H9 (cell line): ENCODE measurements around the gene MYCN. TPM values are rescaled to one million over a fixed set of nuclear protein-coding genes. Genes with fewer than 3 reads are reported as not detected.

Experiments
- DNase-seq: peaks from one replicate; pipeline ENCODE4 v3.0.0-alpha.2; 2017
- H2AFZ ChIP-seq: one replicate; pipeline ENCODE4 v1.6.1; 2013; ENCODE audit warnings: mild to moderate bottlenecking, low read length, control low read depth, moderate library complexity
- H2AK5ac ChIP-seq: 2 replicates; pipeline ENCODE4 v1.6.1; 2013; ENCODE audit warnings: low read length, control low read depth, mixed read lengths; ENCODE audit not compliant: insufficient read length
- H2BK120ac ChIP-seq: one replicate; pipeline ENCODE4 v1.6.1; 2013; ENCODE audit warnings: low read depth, mild to moderate bottlenecking, low read length, control low read depth, inconsistent platforms; ENCODE audit not compliant: poor library complexity, severe bottlenecking
- H2BK12ac ChIP-seq: 2 replicates; pipeline ENCODE4 v1.6.1; 2013; ENCODE audit warnings: low read length, control low read depth, mixed read lengths, low read depth; ENCODE audit not compliant: insufficient read length
- H2BK15ac ChIP-seq: 2 replicates; pipeline ENCODE4 v1.6.1; 2013; ENCODE audit warnings: low read depth, low read length, control low read depth
- H2BK20ac ChIP-seq: one replicate; pipeline ENCODE4 v1.6.1; 2013; ENCODE audit warnings: low read depth, mild to moderate bottlenecking, low read length, control low read depth, inconsistent platforms; ENCODE audit not compliant: poor library complexity, severe bottlenecking
- H2BK5ac ChIP-seq: 2 replicates; pipeline ENCODE4 v1.6.1; 2013; ENCODE audit warnings: low read length, control low read depth, mixed read lengths; ENCODE audit not compliant: insufficient read length
- H3K14ac ChIP-seq: 2 replicates; pipeline ENCODE4 v1.6.1; 2013; ENCODE audit warnings: low read length, control low read depth; ENCODE audit not compliant: insufficient read depth
- H3K18ac ChIP-seq: 2 replicates; pipeline ENCODE4 v1.6.1; 2013; ENCODE audit warnings: low read depth, mild to moderate bottlenecking, mixed read lengths, low read length, control low read depth; ENCODE audit not compliant: insufficient read length
- H3K23ac ChIP-seq: 2 replicates; pipeline ENCODE4 v1.6.1; 2013; ENCODE audit warnings: low read length, control low read depth, mixed read lengths, low read depth; ENCODE audit not compliant: insufficient read length
- H3K23me2 ChIP-seq: 2 replicates; pipeline ENCODE4 v1.6.1; 2013; ENCODE audit warnings: low read depth, mild to moderate bottlenecking, mixed read lengths, low read length, control low read depth; ENCODE audit not compliant: insufficient read length, poor library complexity, severe bottlenecking
- H3K27ac ChIP-seq: 2 replicates; pipeline ENCODE4 v1.5.1; 2013; ENCODE audit warnings: low read length, control low read depth, mixed read lengths, low read depth; ENCODE audit not compliant: insufficient read length
- H3K27me3 ChIP-seq: 2 replicates; pipeline ENCODE4 v1.6.1; 2013; ENCODE audit warnings: low read length, control low read depth, inconsistent platforms; ENCODE audit not compliant: insufficient read depth
- H3K4ac ChIP-seq: 2 replicates; pipeline ENCODE4 v1.6.1; 2013; ENCODE audit warnings: low read depth, mild to moderate bottlenecking, control low read depth, inconsistent platforms, low read length, moderate library complexity
- H3K4me1 ChIP-seq: 2 replicates; pipeline ENCODE4 v1.6.1; 2013; ENCODE audit warnings: low read length, control low read depth, inconsistent platforms; ENCODE audit not compliant: insufficient read depth
- H3K4me2 ChIP-seq: 2 replicates; pipeline ENCODE4 v1.6.1; 2013; ENCODE audit warnings: low read length, control low read depth, mixed read lengths; ENCODE audit not compliant: insufficient read length, insufficient read depth
- H3K56ac ChIP-seq: 2 replicates; pipeline ENCODE4 v1.6.1; 2013; ENCODE audit warnings: low read depth, mild to moderate bottlenecking, mixed read lengths, low read length, control low read depth; ENCODE audit not compliant: insufficient read length
- H3K79me1 ChIP-seq: 2 replicates; pipeline ENCODE4 v1.6.1; 2013; ENCODE audit warnings: low read depth, mild to moderate bottlenecking, moderate library complexity, low read length, control low read depth, inconsistent platforms; ENCODE audit not compliant: insufficient read depth, poor library complexity, severe bottlenecking
- H3K79me2 ChIP-seq: 2 replicates; pipeline ENCODE4 v1.6.1; 2013; ENCODE audit warnings: low read length, control low read depth, inconsistent platforms; ENCODE audit not compliant: insufficient read depth
- H3K9ac ChIP-seq: 2 replicates; pipeline ENCODE4 v1.6.1; 2013; ENCODE audit warnings: low read length, control low read depth, mixed read lengths; ENCODE audit not compliant: insufficient read length; ENCODE audit errors: extremely low read depth
- H3K9me3 ChIP-seq: one replicate; pipeline ENCODE4 v1.6.1; 2013; ENCODE audit warnings: low read depth, low read length, inconsistent platforms; ENCODE audit not compliant: control insufficient read depth
- H3T11ph ChIP-seq: one replicate; pipeline ENCODE4 v1.6.1; 2013; ENCODE audit warnings: mild to moderate bottlenecking, low read length, control low read depth, inconsistent platforms
- H4K20me1 ChIP-seq: one replicate; pipeline ENCODE4 v1.6.1; 2013; ENCODE audit not compliant: control insufficient read depth, insufficient read length, insufficient read depth
- H4K5ac ChIP-seq: 2 replicates; pipeline ENCODE4 v1.6.1; 2013; ENCODE audit warnings: low read depth, mild to moderate bottlenecking, mixed read lengths, low read length, control low read depth; ENCODE audit not compliant: insufficient read length
- H4K8ac ChIP-seq: replicated peaks from 2 replicates; pipeline ENCODE4 v1.6.1; 2013; ENCODE audit warnings: low read length, control low read depth, mixed read lengths, low read depth; ENCODE audit not compliant: insufficient read length
- H4K91ac ChIP-seq: 2 replicates; pipeline ENCODE4 v1.6.1; 2013; ENCODE audit warnings: low read depth, mild to moderate bottlenecking, moderate library complexity, mixed read lengths, low read length, control low read depth; ENCODE audit not compliant: insufficient read length
- H3K27ac Mint-ChIP-seq, 3 experiments: 2 replicates in 2 of 3; 3 replicates in 1 of 3; pipeline ENCODE4 v1.8.0; 2020 to 2021; ENCODE audit warnings: mixed read lengths in 3 of 3, mild to moderate bottlenecking in 1 of 3, moderate library complexity in 1 of 3
- H3K27me3 Mint-ChIP-seq: 2 replicates; pipeline ENCODE4 v1.8.0; 2021; ENCODE audit warnings: low read depth, mild to moderate bottlenecking, moderate library complexity, mixed read lengths
- H3K36me3 Mint-ChIP-seq, 3 experiments: 2 replicates in 2 of 3; 3 replicates in 1 of 3; pipeline ENCODE4 v1.8.0; 2020 to 2021; ENCODE audit warnings: low read depth in 3 of 3, mixed read lengths in 3 of 3; ENCODE audit not compliant: insufficient read depth in 1 of 3
- H3K4me1 Mint-ChIP-seq, 2 experiments: 2 replicates each; pipeline ENCODE4 v1.8.0; 2020; ENCODE audit warnings: mixed read lengths in 2 of 2
- H3K4me3 Mint-ChIP-seq, 2 experiments: 2 replicates in 1 of 2; 3 replicates in 1 of 2; pipeline ENCODE4 v1.8.0; 2020 to 2021; ENCODE audit warnings: mild to moderate bottlenecking in 2 of 2, mixed read lengths in 2 of 2, moderate library complexity in 1 of 2
- H3K9me3 Mint-ChIP-seq, 2 experiments: 2 replicates in 1 of 2; 3 replicates in 1 of 2; pipeline ENCODE4 v1.8.0; 2020; ENCODE audit warnings: mild to moderate bottlenecking in 2 of 2, mixed read lengths in 2 of 2, moderate library complexity in 1 of 2
- CTCF ChIP-seq: fragments of 200-600 bp; sonication (generic); conservative IDR thresholded peaks from 3 replicates; pipeline ENCODE4 v1.8.0; 2021; ENCODE audit warnings: antibody characterized with exemption, mild to moderate bottlenecking
- WGBS: extraction: QIAGEN DNeasy Blood & Tissue Kit; methylation state at CpG from one replicate; pipeline ENCODE4 v1.1.7; 2013; ENCODE audit warnings: missing lambda C conversion rate, low lambda C conversion rate, mixed read lengths; ENCODE audit not compliant: insufficient read length; ENCODE audit errors: extremely low coverage; 5-methylcytosine and 5-hydroxymethylcytosine counted together
- total RNA-seq: library from RNA; stranded (reverse); gene quantifications from 2 replicates; pipeline ENCODE4 v1.2.1, GENCODE V29; 2021

MYCN gene
- total RNA-seq, 1 experiment from 2014 or later = 100.0 TPM

GRCh38 chr2:15995603-15996002, 55.3 kb downstream of the MYCN start:
- Histone ChIP-seq H3K23me2 (no peaks in the 10 kb centered on the region), H4K8ac (no peak overlapping the region), H2BK120ac (no peak overlapping the region), H2BK12ac (no peak overlapping the region), H3K4me1 (no peaks in the 10 kb centered on the region; the same call in 1 of the 2 replicates), H3K27ac (no peak overlapping the region), H3K14ac (no peak overlapping the region), H3K23ac (no peak overlapping the region), H3K79me2 (no peaks in the 10 kb centered on the region), H4K20me1 (no peaks in the 10 kb centered on the region), H4K5ac (no peak overlapping the region), H2AFZ (no peak overlapping the region), H3K4ac (no peak overlapping the region), H3T11ph (no peak overlapping the region), H3K79me1 (no peaks in the 10 kb centered on the region), H3K27me3 (no peaks in the 10 kb centered on the region), H2BK20ac (no peak overlapping the region), H4K91ac (no peak overlapping the region), H2BK5ac (no peak overlapping the region), H3K4me2 (no peak overlapping the region), H3K56ac (no peak overlapping the region), H2AK5ac (no peak overlapping the region), H2BK15ac (no peak overlapping the region), H3K18ac (no peak overlapping the region), H3K9me3 (no peaks in the 10 kb centered on the region), H3K9ac (no peak overlapping the region)
- peaks cover 19 to 28% of the 10 kb centered on the region in 2 experiments for H3K4me1 Mint-ChIP-seq
- no peak overlapping the region for H3K27ac Mint-ChIP-seq
- H3K27me3 Mint-ChIP-seq = peaks cover 6% of the 10 kb centered on the region; the same call in 1 of the 2 replicates
- DNase-seq = no peak
- no peak for TF ChIP-seq CTCF
- no peak overlapping the region for H3K4me3 Mint-ChIP-seq
- H3K9me3 Mint-ChIP-seq = no peaks in the 10 kb centered on the region
- H3K36me3 Mint-ChIP-seq = no peaks in the 10 kb centered on the region; a peak in 2 of 7 replicates
- no CpG with 5 or more reads among the region's 3 CpGs for WGBS
